OCI-LY1 (cell line): ENCODE data around the gene PADI6.

Experiments used
- H2AFZ ChIP-seq: fragments of 200-600 bp; sonication (generic), shearing (Covaris generic); 2 replicates; pipeline ENCODE4 v1.6.0; 2014; ENCODE audit warnings: antibody characterized with exemption, mild to moderate bottlenecking, low read length
- H3F3A ChIP-seq: fragments of 200-600 bp; sonication (generic), shearing (Covaris generic); 2 replicates; pipeline ENCODE4 v1.6.0; 2014; ENCODE audit warnings: mild to moderate bottlenecking, antibody characterized with exemption, low read length, moderate library complexity; ENCODE audit not compliant: insufficient read depth
- H3K27ac ChIP-seq: fragments of 200-600 bp; sonication (generic); 2 replicates; pipeline ENCODE4 v1.5.1; 2014; ENCODE audit warnings: low read length, mixed run types, mild to moderate bottlenecking, low read depth; ENCODE audit not compliant: poor library complexity, severe bottlenecking
- H3K27me3 ChIP-seq: fragments of 200-600 bp; sonication (generic); 2 replicates; pipeline ENCODE4 v1.6.0; 2014; ENCODE audit warnings: antibody characterized with exemption, mild to moderate bottlenecking, low read length, moderate library complexity; ENCODE audit not compliant: insufficient read depth
- H3K36me3 ChIP-seq: fragments of 200-600 bp; sonication (generic); 2 replicates; pipeline ENCODE4 v1.6.1; 2014; ENCODE audit warnings: mild to moderate bottlenecking, antibody characterized with exemption, low read length, moderate library complexity, mixed read lengths; ENCODE audit not compliant: insufficient read depth
- H3K4me1 ChIP-seq: fragments of 200-600 bp; sonication (generic); 2 replicates; pipeline ENCODE4 v1.5.1; 2014; ENCODE audit warnings: mild to moderate bottlenecking, low read length, moderate library complexity; ENCODE audit not compliant: insufficient read depth, severe bottlenecking
- H3K4me2 ChIP-seq: fragments of 200-600 bp; sonication (generic), shearing (Covaris generic); 2 replicates; pipeline ENCODE4 v1.6.1; 2014; ENCODE audit warnings: low read length
- H3K4me3 ChIP-seq: fragments of 200-600 bp; sonication (generic); 2 replicates; pipeline ENCODE4 v1.5.1; 2014; ENCODE audit warnings: low read length, low read depth, mild to moderate bottlenecking, mixed read lengths; ENCODE audit not compliant: poor library complexity, severe bottlenecking
- H3K79me2 ChIP-seq: fragments of 200-600 bp; shearing (Covaris generic); 2 replicates; pipeline ENCODE4 v1.6.1; 2016; ENCODE audit warnings: mixed run types, low read length, mixed read lengths; ENCODE audit not compliant: insufficient read depth
- H3K9ac ChIP-seq: fragments of 200-600 bp; sonication (generic), shearing (Covaris generic); 2 replicates; pipeline ENCODE4 v1.6.1; 2014; ENCODE audit warnings: mild to moderate bottlenecking, low read length, mixed read lengths
- H3K9me2 ChIP-seq: fragments of 200-600 bp; sonication (generic), shearing (Covaris generic); 2 replicates; pipeline ENCODE4 v1.6.1; 2014; ENCODE audit warnings: low read depth, mild to moderate bottlenecking, low read length, mixed read lengths
- H3K9me3 ChIP-seq: fragments of 200-600 bp; shearing (Covaris generic); 2 replicates; pipeline ENCODE4 v1.6.1; 2014; ENCODE audit warnings: low read length, mixed read lengths
- H4K20me1 ChIP-seq: fragments of 200-600 bp; sonication (generic), shearing (Covaris generic); 2 replicates; pipeline ENCODE4 v1.6.0; 2016; ENCODE audit warnings: mild to moderate bottlenecking, low read length; ENCODE audit not compliant: insufficient read depth
- CTCF ChIP-seq: fragments of 200-600 bp; sonication (generic), shearing (Covaris generic); IDR thresholded peaks from 2 replicates; pipeline ENCODE4 v1.5.1; 2017; ENCODE audit warnings: mild to moderate bottlenecking, antibody characterized with exemption, low read length, moderate library complexity, mixed read lengths
- EZH2 ChIP-seq: fragments of 200-600 bp; sonication (generic), shearing (Covaris generic); IDR thresholded peaks from 2 replicates; pipeline ENCODE4 v1.8.0; 2017; ENCODE audit warnings: borderline replicate concordance, mixed run types, mild to moderate bottlenecking, antibody characterized with exemption, low read length, moderate library complexity, mixed read lengths

The PADI6 gene

DNA sequence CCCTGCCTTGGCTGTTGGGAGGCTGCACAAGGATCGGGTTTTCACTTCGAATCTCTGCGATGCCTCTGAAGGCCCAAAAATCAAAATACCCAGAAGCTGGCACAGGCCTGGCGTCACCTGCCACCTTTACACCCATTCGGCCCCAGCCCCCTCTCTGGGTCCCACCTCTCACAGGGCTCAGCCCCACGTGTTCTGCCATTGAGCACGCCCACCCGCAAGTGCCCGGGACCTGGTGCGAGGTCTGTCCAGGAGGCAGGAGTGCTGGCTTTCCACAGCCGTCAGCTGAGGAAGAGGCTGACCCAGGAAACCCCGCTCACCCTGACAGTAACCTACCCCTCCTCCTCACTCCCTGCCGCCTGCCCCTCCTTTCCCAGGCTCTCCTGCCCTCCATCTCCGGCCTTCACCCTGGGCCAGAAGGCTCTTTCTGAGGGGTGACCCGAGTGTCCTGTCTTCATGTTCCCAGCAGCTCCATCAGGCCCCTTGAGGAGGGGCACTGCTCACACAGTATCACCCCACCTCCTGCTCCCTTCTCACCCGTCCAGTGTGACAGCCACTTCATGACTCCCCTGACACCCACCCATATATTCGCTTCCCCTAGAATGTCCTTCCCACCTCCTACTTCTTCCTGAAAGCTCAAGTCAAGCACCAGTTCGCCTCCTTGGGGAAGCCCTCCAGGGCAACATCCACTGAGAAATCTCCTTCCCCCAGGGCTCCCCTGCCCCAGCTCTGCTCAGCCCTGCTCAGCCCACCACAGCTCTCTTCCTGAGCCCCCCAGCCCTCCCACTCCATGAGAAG is 54.0 kb downstream of the PADI6 start:
- H3K4me3 ChIP-seq = no peak overlapping the region
- H3K4me2 ChIP-seq = no peak overlapping the region
- H3F3A ChIP-seq = no peaks in the 10 kb centered on the region
- H3K36me3 ChIP-seq = peaks cover 92% of the 10 kb centered on the region
- no peaks in the 10 kb centered on the region for H3K9me3 ChIP-seq
- peaks cover 2% of the 10 kb centered on the region; the same call in 1 of the 2 replicates for H4K20me1 ChIP-seq
- no peak overlapping the region for H3K9ac ChIP-seq
- no peaks in the 10 kb centered on the region for H3K9me2 ChIP-seq
- H2AFZ ChIP-seq = no peak overlapping the region
- H3K79me2 ChIP-seq = peaks cover 15% of the 10 kb centered on the region
- no peak overlapping the region for H3K27ac ChIP-seq
- TF ChIP-seq CTCF (no peak), EZH2 (no peak)
- H3K4me1 ChIP-seq = no peaks in the 10 kb centered on the region
- no peaks in the 10 kb centered on the region for H3K27me3 ChIP-seq

GRCh38 chr1:17427696-17428660 is 56.0 kb downstream of the PADI6 start:
- Histone ChIP-seq H3K4me1 (peaks cover 9% of the 10 kb centered on the region), H3F3A (no peaks in the 10 kb centered on the region), H4K20me1 (peaks cover 2% of the 10 kb centered on the region; the same call in 1 of the 2 replicates), H3K36me3 (peaks cover 89% of the 10 kb centered on the region), H3K9ac (no peak overlapping the region), H2AFZ (no peak overlapping the region), H3K4me3 (no peak overlapping the region), H3K79me2 (peaks cover 32% of the 10 kb centered on the region), H3K27ac (no peak overlapping the region), H3K9me3 (no peaks in the 10 kb centered on the region), H3K4me2 (no peak overlapping the region), H3K27me3 (no peaks in the 10 kb centered on the region), H3K9me2 (no peaks in the 10 kb centered on the region)
- TF ChIP-seq CTCF (no peak), EZH2 (no peak)

DNA sequence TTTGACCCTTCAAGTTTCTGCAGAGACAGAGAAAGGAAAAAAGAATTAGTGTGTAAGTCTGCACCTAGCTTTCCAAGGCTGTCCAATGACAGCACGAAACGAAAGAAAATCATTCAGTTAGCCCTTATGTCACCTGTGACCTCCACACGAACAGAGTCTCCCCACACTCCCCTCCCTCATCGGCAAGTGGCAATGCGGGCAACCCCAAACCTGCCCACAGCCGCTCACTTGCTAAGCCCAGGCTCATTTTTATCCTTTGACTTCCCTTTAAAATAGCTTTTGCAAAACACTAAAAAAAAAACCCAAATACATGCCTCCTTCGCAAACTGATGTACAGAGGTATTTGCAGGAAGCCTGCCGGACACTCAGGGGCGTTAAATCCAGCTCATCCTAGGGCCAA is 57.2 kb downstream of the PADI6 start:
- Histone ChIP-seq H2AFZ (no peak overlapping the region), H4K20me1 (peaks cover 2% of the 10 kb centered on the region; the same call in 1 of the 2 replicates), H3K27me3 (no peaks in the 10 kb centered on the region), H3K27ac (no peak overlapping the region), H3K9me2 (no peaks in the 10 kb centered on the region), H3K79me2 (peaks cover 44% of the 10 kb centered on the region), H3K4me1 (peaks cover 14% of the 10 kb centered on the region), H3F3A (no peaks in the 10 kb centered on the region), H3K4me2 (no peak overlapping the region), H3K9me3 (no peaks in the 10 kb centered on the region), H3K4me3 (no peak overlapping the region), H3K9ac (no peak overlapping the region), H3K36me3 (peaks cover 89% of the 10 kb centered on the region)
- TF ChIP-seq CTCF (no peak), EZH2 (no peak)
